Stimulated activated memory B cell treated with anti-CD40 and anti-IgM and Interleukin-4, amounts not matched to agents 10 μg/mL and 1 μg/mL and 100 μg/mL, for 72 hours (primary cell): ENCODE data around the gene RPP25L.

ENCODE experiments used
- ATAC-seq: fragments of 150-1000 bp; cut with Tn5 transposase; 2 replicates; pipeline ENCODE4 v1.10.0; 2021
- H3K27ac Mint-ChIP-seq: one replicate; pipeline ENCODE4 v1.8.0; 2022; ENCODE audit warnings: mild to moderate bottlenecking, mixed read lengths
- H3K27me3 Mint-ChIP-seq: one replicate; pipeline ENCODE4 v1.8.0; 2022; ENCODE audit warnings: mixed read lengths
- H3K36me3 Mint-ChIP-seq: one replicate; pipeline ENCODE4 v1.8.0; 2022; ENCODE audit warnings: mixed read lengths
- H3K4me1 Mint-ChIP-seq: one replicate; pipeline ENCODE4 v1.8.0; 2022; ENCODE audit warnings: mixed read lengths
- H3K4me3 Mint-ChIP-seq: one replicate; pipeline ENCODE4 v1.8.0; 2022; ENCODE audit warnings: mild to moderate bottlenecking, moderate library complexity, mixed read lengths
- H3K9me3 Mint-ChIP-seq: one replicate; pipeline ENCODE4 v1.8.0; 2022; ENCODE audit warnings: mixed read lengths

RPP25L gene

DNA sequence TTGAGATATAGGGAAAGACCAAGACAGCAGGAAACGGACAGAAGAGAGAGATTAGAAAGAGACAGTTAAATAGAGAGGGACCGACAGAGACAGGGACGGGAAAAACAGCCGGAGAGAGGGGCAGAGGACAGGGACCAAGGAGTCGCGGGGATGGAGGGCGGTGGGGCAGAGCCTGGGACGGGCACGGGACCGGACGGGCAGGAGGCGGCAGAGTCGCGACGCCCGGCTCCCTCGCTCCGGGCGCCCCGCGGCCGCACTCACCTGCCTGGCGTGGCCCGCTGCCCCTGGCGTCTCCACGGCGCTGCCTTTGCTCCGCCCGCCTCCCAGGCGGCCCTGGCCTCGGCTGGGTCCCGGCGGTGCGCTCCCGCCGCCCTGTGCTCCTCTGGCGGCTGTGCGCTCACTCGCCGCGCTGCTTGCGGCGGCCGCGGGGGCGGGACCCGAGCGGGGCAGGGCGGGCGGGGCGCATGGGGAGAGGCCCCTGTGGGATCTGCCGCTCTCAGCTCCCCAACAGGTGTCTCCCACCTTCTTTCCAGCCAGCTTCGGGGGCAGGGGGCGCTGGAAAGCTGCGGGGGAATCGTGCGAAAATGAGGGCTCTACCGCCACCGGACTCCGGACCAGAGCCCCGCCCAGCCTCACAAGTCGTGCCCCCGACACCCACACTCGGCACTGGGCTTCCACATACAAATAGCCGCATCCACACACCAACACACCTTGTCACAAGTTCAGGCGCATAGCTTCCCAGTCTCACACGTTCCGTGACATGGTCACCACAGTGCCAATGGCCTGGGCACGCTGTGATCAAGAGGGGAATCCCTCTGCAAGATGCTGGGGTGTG lies 17.0 kb upstream of the RPP25L start, which contains the start of gene ARID3C:
Gene ARID3C, minus strand, starts transcription at position 411 of the 835 bp plus-strand sequence. CDS start 1,052 bp downstream, outside the sequence.
- Mint-ChIP-seq H3K27ac (peak within 1 kb of the TSS; percentile 3), H3K4me1 (peaks cover 23% of the 10 kb centered on the region), H3K9me3 (no peaks in the 10 kb centered on the region), H3K27me3 (peaks cover 65% of the 10 kb centered on the region), H3K4me3 (peak within 1 kb of the TSS; percentile 75), H3K36me3 (no peaks in the 10 kb centered on the region)
- ATAC-seq: peak; percentile 82

DNA sequence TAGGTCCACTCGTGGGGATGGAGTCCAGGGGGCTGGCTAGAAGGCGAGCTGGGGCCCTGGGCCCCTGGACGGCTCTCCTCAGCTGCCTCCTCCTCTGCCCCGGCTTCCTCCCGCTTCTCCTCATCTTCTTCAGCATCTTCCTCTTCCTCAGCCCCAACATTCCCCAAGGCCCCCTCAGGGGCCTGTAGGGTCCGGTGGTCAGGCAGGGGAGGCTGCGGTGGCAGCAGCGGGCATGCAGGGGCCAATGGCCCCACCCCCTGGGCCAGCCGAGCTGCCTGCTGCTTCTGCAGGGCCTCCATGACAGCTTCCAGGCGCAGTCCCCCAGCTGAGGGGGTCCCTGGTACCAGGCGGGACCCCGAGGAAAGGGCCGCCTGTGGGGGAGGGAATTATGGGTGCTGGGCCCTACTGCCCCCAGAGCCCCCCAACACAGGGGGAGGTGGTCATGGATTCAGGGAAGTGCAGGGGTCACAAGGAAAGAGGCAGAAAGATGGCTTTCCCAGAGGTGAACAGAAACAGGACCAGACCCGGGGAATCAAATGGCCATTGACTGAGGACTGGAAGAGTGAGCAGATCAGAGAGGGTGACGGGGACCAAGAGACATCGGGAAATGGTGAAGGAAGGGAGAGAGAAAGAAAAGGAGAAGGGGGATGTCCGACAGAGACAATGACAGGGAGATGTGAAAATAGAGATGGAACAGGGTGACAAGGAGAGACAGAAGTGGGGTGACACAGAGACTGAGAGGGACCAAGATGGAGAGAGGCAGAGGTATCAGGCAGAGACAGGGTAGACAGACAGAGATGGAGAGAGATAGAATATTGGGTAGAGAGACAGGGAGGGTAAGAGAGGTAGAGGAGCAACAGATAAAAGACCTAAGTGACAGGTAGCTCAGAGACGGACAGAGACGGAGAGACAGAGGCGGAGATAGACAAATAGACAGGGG lies 16.1 kb upstream of the RPP25L start:
- Mint-ChIP-seq H3K9me3 (no peaks in the 10 kb centered on the region), H3K4me3 (peak overlapping the region; percentile 75), H3K4me1 (peaks cover 29% of the 10 kb centered on the region), H3K36me3 (no peaks in the 10 kb centered on the region), H3K27me3 (peaks cover 74% of the 10 kb centered on the region), H3K27ac (peak overlapping the region; percentile 3)
- ATAC-seq: no peak

DNA sequence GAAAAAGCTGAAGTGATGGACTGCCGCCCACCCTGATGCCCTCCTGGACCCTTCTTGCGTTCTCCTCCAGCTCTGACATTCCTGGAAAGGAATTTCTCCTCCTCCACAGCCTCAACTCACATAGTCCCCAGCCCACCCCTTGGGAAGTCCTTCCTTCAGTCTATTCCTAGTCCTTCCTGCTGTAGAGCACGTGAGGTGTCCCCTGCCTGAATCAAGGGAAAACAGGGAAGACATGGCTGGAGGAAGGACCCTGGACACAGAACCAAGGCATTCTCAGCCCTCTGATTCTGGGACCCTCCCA lies 13.2 kb upstream of the RPP25L start:
- Mint-ChIP-seq H3K9me3 (no peaks in the 10 kb centered on the region), H3K27ac (no peak overlapping the region), H3K36me3 (no peaks in the 10 kb centered on the region), H3K4me1 (peaks cover 37% of the 10 kb centered on the region), H3K27me3 (peaks cover 84% of the 10 kb centered on the region), H3K4me3 (no peak overlapping the region)
- no peak for ATAC-seq

DNA sequence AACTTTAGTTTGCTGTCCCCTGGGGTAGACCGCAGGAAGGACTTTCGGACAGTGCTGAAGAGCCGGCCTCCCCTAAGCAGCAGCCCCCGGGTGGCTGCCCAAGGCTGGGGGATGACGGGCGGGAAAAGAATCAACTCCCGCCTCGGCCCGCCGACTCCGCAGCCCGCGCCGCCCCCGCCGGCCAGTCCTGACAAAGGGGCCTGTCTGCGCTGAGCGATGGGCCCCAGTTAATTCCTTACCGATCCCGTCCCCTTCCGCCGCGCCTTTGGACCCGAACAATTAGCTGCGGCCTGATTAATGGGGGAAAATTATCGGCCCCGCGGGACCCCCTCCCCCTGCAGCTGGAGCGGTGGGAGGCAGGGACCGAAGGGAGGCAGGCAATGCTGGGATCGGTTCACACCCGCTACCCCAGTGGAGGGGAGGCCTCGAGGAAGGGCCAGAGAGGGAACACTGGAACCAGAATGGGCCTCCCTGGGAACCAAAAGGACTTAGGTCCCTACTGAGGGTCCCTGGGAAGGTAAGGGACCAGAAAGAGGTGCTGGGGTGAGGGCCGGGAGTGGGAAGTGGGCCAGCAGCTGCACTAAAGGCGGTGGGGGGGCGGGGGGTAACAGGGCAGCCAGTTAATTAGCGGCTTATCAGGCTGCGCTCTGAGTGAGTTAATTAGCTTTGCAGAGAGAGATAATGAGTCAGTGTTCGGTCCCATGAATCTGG lies 12.7 kb upstream of the RPP25L start:
- no peak overlapping the region for H3K27ac Mint-ChIP-seq
- ATAC-seq: no peak
- H3K27me3 Mint-ChIP-seq: peaks cover 79% of the 10 kb centered on the region

DNA sequence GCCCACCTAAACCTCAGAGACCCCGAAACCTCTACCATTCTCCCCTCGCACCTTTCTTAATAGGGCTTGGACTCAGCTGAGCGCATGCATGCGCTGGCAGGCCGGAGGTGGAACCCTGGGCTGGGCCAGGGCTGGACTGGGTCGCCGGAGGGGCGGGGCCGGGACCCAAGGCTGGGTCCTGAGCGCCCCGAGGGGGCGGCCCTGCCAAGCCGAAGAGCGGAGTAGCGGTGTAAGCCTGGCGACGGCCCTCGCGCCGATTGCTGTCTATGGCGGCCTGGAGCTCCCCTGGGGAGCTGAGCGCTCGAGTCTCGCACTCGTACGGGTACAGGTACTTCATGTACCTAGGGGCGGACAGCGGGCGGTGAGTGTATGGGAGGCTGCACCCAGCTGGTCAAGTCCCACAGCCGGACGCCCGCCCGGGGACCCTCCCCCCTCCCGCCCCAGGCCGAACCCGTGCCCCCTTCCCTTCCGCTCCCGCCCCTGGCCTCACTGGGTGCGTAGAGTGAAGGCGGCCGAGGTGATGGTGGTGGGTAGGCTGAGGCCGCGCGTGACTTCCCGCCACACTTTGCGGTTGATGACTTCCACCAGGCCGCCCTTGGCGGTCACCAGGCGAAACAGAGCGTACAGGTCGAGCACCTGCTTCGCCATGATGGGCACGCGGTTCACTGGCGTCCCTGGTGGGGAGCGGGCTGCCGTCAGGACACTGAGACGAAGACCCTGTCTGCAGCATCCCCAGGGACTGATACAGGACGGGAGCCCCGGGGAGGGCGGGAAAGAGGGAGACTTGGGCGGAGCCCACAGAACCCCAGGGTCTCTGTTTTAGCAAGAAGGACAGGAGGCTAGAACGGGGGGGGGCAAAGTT lies 11.7 kb upstream of the RPP25L start:
- no peaks in the 10 kb centered on the region for H3K9me3 Mint-ChIP-seq
- no peak overlapping the region for H3K27ac Mint-ChIP-seq
- H3K4me1 Mint-ChIP-seq: peaks cover 40% of the 10 kb centered on the region
- H3K4me3 Mint-ChIP-seq: peak overlapping the region; percentile 33
- ATAC-seq: peak; percentile 6
- no peaks in the 10 kb centered on the region for H3K36me3 Mint-ChIP-seq
- H3K27me3 Mint-ChIP-seq: peaks cover 69% of the 10 kb centered on the region

More for the DNA sequence above, 12.7 kb upstream of the RPP25L start:
- H3K4me1 Mint-ChIP-seq: peaks cover 42% of the 10 kb centered on the region
- no peak overlapping the region for H3K4me3 Mint-ChIP-seq
- H3K9me3 Mint-ChIP-seq: no peaks in the 10 kb centered on the region
- H3K36me3 Mint-ChIP-seq: no peaks in the 10 kb centered on the region

DNA sequence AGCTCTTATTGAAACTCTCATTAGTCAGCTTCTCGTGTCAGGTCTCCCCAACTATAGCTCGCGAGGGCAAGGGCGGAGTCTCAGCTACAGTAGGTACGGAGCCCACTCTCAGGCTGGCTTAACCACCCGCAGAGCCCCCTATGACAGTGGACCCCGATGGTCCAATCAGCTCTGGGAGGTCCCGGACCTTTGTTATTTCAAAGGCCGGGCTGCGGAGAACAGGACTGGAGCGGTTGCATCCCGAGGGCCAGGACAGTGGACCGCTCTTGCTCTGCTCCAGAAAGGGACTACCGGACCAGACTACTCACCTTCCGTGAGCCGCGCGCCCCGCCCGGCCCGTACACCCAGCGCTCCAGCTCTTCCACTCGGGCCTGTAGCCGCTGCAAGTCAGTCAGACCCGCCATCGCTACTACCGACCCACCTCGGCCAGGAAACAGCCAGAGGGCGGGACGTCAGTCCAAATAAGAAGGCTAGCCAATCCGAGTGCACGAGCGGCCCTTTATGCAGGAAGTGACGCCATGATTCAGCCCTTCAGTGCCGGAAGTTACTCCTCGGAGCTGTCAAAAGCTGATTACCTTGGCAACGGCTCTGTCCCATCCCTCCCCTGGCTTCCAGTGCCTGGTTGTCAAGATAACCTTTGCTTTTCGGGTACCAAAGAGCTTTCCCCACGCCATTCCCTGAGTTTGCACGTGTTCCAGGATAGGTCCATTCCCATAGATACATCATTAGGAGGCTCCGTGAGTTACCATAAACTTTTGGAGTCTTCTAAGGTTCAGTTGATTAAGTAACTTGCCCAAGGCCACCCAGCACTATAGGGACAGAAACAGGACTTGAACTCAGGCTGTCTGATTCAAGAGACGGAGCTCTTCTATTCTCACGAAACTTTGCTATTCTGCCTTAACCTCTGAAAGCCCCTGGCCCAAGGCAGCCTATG lies 8.4 kb upstream of the RPP25L start, which contains the start of gene DCTN3:
Gene DCTN3, minus strand, starts transcription at position 435 of the 934 bp plus-strand sequence. Its CDS starts 31 bp downstream, at position 404.
- Mint-ChIP-seq H3K9me3 (no peaks in the 10 kb centered on the region), H3K4me1 (peaks cover 31% of the 10 kb centered on the region)
- peak; percentile 98 for ATAC-seq

DNA sequence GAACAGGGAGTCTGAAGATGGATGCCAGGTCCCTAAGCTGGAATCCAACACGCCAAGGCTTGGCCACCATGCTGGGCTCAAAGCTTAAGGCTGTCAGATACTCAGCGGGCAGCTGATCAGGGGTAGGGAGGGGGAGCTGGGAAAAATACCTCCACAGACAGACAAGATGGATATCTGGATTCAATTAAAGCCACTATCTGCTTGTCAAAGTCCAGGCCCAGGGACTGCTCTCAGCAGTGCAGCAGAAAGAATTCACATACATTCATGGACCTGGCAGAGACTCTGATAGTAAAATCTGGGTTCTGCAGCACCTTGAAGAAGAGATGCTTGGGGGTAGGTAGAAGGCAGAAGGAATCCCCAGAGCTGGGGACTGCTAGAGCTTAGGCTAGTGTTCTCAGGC lies 3.2 kb upstream of the RPP25L start:
- Mint-ChIP-seq H3K27me3 (no peaks in the 10 kb centered on the region), H3K36me3 (peaks cover 10% of the 10 kb centered on the region), H3K4me3 (no peak overlapping the region), H3K27ac (no peak overlapping the region), H3K4me1 (peaks cover 30% of the 10 kb centered on the region), H3K9me3 (no peaks in the 10 kb centered on the region)
- ATAC-seq: no peak

More for the DNA sequence above, 8.4 kb upstream of the RPP25L start, which contains the start of gene DCTN3:
- peak within 1 kb of the TSS; percentile 81 for H3K27ac Mint-ChIP-seq
- peaks cover 36% of the 10 kb centered on the region for H3K27me3 Mint-ChIP-seq
- peak within 1 kb of the TSS; percentile 90 for H3K4me3 Mint-ChIP-seq
- H3K36me3 Mint-ChIP-seq: peaks cover 10% of the 10 kb centered on the region

DNA sequence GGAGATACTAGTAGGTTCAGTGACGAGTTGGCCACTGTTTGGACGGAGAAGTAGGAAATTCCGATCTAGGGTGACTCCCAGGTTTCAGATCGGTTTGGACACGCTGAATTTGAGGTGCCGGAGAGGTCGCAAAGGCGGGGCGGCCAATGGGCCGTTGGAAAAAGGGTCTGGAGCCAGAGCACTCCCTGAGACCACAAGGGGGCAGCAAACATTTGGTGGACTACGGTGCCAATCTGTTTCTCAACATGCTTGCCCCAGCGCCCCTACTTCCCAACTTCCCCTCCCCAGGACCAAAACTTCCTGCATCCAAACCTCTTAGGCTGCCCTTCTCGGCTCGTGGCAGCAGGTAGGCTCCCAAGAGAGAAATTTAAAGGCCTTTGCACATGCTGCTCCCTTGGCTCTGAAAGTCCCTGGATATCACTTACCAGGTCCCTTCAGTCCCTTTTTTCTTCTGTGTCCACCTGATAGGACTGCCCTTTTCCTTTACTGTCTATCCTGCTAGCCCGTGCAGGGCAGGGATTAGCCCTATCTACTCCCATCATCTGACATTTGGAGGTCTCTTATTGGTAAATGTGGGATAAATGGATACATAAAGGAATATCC lies 992 bp upstream of the RPP25L start:
- no peaks in the 10 kb centered on the region for H3K9me3 Mint-ChIP-seq
- peak overlapping the region; percentile 94 for H3K27ac Mint-ChIP-seq
- peak overlapping the region; percentile 87 for H3K4me3 Mint-ChIP-seq
- no peaks in the 10 kb centered on the region for H3K27me3 Mint-ChIP-seq
- peaks cover 17% of the 10 kb centered on the region for H3K4me1 Mint-ChIP-seq
- ATAC-seq: peak; percentile 72
- peaks cover 10% of the 10 kb centered on the region for H3K36me3 Mint-ChIP-seq

DNA sequence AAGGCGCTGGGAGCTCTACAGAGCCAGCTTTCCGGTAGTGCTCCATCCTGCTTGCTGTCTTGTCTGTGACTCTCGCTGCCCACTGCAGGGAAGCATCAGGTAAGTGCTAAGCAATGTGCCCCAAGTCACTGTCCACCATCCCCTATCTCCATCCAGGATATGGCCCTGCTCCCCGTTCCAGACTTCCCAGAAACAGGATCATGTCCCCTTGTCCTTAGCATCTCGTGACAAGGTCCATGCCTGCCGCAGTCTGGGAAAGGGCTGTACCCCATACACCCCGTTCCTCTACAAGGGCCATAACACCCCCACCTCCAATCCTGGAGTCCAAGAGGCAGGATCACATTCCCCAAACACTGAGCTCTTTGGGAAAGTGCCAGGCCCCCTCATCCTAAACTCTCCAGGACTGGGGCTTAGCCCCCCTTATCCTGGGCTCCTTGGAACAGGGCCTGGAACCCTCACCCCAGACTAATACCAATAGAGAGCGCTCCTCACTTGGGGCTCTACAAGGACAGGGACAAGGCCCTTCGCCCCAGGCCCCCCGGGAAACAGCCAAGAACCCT lies 566 bp downstream of the RPP25L start:
- peak overlapping the region; percentile 87 for H3K4me3 Mint-ChIP-seq
- no peaks in the 10 kb centered on the region for H3K27me3 Mint-ChIP-seq
- peak; percentile 4 for ATAC-seq
- H3K36me3 Mint-ChIP-seq: peaks cover 3% of the 10 kb centered on the region
- peak overlapping the region; percentile 94 for H3K27ac Mint-ChIP-seq
- H3K4me1 Mint-ChIP-seq: peaks cover 17% of the 10 kb centered on the region
- H3K9me3 Mint-ChIP-seq: no peaks in the 10 kb centered on the region

DNA sequence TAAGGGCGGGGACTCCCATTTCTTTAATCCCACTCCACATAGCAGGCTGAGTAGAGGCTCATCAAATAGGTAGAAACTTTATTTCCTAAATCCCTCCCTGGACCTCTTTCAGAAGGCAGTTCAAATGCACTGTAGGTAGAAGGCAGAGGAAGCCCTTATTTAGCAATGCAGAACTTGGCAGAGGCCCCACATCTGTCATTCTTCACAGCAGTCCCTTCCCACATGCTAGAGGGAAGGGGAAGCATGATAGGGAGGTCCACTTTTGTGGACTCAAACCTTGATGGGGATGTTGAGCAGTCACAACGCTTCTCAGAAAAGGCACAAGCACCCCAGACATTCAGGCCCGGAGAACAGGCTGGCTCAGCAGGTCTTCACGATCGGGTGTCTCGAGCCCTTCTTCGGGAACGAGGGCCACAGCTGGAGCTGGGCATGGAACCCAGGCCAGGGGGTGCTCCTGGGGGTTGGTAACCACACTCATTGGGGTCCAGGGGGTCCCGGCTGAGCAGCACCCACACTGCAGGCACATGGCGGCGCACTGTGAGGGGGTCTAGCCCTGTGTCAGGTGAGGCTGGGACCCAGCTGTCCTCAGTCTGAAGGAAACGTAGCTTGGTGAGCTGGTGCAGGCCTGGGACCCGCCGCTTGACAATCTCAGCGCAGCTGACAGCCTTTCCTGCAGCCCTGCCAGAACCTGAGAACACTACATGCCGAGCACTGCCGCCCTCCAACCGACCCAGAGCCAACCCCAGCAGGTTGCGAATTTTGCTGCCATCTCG lies 1.3 kb downstream of the RPP25L start:
- no peaks in the 10 kb centered on the region for H3K27me3 Mint-ChIP-seq
- H3K36me3 Mint-ChIP-seq: no peaks in the 10 kb centered on the region
- peaks cover 17% of the 10 kb centered on the region for H3K4me1 Mint-ChIP-seq
- no peak for ATAC-seq
- peak overlapping the region; percentile 87 for H3K4me3 Mint-ChIP-seq
- H3K9me3 Mint-ChIP-seq: no peaks in the 10 kb centered on the region
- no peak overlapping the region for H3K27ac Mint-ChIP-seq

DNA sequence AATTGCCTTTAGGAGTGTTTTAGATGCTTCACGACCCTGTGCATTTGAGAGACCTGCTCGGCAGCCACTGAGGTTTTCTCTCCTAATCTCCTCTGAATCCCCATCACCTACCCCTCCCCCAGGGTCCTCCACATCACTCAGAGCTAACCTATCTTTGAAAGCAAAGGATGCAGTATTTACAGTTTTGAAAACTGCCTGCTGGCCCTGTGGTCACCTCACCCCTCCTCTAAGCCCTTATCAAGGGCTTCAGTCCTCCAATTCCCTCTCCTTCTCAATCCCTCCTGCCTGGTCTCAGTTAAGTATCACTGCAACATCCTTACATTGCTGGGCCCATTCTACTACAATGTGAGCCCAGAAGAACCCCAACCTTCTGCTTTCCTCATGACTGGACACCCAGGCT lies 4.6 kb downstream of the RPP25L start:
- H3K9me3 Mint-ChIP-seq: no peaks in the 10 kb centered on the region
- H3K27me3 Mint-ChIP-seq: no peaks in the 10 kb centered on the region
- no peak overlapping the region for H3K27ac Mint-ChIP-seq
- H3K4me1 Mint-ChIP-seq: peaks cover 8% of the 10 kb centered on the region
- no peak for ATAC-seq
- no peak overlapping the region for H3K4me3 Mint-ChIP-seq
- H3K36me3 Mint-ChIP-seq: no peaks in the 10 kb centered on the region

DNA sequence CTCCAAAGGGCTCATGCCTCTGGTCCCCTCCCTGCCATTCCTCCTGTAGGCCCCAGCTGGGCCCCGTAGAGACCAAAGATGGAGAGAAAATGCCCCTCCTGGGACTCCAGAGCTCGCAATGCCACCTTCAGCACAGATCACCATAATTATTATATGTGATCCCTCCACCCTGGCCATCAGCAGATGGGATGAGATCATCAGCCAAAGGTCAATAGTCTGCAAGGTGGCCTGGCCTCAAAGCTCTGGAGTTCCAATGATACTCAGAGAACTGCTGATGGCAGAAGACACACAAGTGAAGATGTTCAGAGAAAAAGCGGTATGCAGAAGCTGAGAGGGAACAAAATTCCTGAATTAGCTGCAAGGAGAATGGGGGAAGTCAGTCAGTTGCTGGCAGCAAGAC lies 5.0 kb downstream of the RPP25L start:
- Mint-ChIP-seq H3K4me1 (peaks cover 7% of the 10 kb centered on the region), H3K4me3 (no peak overlapping the region), H3K27ac (no peak overlapping the region), H3K9me3 (no peaks in the 10 kb centered on the region), H3K27me3 (no peaks in the 10 kb centered on the region), H3K36me3 (no peaks in the 10 kb centered on the region)
- ATAC-seq: no peak
